NCI-H1417 (cell line): ENCODE results near the gene RNF223.
"Not testable (repeated sequence)": the region's sequence is repeated elsewhere in the genome, so short reads cannot be mapped to it uniquely, and the experiment has no call there.

Experiments
- DNase-seq, 3 experiments: peaks; one replicate each; lab custom pipeline; 2025; lab: John Stamatoyannopoulos, UW

The RNF223 gene

DNA sequence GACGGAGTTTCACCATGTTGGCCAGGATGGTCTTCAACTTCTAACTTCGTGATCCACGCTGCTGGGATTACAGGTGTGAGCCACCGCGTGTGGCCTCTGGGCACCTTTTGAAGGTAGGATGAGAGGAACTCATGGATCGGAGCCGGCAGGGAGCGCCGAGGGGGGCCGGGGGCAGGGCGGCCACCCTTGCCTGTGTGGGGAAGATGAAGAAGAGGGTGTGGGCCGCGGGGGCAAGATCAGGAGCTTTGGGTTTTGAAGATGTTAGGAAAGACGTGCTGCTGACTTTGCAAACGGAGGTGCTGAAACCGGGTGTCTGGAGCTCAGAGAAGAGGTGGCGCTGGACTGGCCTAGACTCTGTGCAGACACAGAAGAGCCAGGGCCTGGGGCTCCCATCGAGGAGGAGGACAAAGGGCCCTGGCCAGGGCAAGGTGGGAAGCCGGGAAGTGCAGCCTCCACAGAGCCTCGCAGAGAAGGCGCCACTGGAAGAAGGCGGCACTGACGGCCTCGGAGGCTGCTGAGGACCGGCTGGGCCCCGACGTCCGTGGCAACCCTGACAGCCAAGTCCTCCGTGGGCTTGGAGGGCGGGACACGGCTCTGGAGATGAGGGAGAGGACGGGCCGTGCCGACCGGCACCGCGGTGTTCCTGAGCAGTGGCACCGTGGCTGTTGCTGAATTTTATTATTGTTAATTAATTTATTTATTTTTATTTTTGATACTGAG lies 13.7 kb downstream of the RNF223 start:
- DNase-seq, result no peak

DNA sequence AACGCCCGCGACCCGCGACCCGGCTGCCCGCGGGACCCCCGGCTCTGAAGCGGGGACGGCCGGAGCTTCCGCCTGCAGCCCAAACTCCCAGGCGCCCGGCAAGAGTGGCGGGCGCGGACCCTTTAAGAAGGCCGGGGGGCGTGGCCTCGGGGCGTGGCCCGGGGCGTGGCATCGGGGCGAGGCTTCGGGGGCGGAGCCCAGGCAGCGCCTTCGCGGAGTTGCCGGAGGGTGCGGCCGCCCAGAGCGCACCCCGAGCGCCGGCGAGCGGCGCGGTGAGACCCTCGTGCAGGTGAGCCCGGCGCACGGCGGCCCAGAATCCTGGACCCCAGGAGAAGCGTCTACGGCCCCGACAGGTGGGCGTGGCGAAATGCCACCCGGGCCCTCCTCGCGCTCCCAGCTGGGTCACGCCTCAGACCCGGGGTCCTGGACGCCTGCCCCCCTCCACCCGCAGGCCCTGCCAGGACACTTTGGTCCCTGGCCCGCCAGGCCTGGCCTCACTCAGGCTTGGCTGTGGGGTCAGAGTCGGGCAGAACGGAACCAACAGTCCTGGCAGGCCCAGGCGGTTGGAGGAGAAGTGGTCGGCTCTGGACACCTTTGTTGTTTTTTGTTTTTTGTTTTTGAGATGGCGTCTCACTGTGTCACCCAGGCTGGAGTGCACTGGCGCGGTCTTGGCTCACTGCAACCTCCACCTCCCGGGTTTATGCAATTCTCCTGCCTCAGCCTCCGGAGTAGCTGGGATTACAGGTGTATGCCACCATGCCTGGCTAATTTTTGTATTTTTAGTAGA lies 14.4 kb downstream of the RNF223 start:
- peak; percentile 78 to 92 (median 85) for DNase-seq

DNA sequence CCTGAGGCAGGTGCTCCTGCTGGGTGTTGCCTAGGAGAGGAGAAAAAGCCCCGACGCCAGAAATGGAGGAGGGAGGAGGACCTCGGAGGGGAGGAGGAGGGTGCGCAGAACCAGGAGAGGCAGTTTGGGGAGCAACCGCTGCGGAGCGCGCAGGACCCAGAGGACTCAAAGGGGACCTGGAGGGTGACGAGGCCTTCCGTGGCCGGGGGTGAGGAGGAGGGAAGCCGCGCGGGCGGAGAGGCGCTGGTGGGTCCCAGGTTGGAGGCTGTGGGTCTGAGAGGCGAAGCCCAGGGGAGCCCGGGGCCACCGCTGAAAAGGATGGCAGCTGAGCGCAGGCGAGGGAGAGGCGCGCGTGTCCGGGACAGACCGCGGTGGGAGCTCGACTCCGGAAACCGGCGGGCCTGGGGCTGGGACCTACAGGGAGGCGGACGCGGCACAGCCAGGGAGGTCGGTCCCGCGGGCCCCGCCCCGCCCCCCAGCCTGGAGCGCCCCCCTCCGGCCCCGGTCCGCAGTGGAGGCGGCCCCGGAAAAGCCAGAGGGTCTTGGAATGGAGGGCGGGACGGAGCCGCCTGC lies 15.1 kb downstream of the RNF223 start:
- peak in 2 of 3 experiments; percentile 41 to 44 for DNase-seq

DNA sequence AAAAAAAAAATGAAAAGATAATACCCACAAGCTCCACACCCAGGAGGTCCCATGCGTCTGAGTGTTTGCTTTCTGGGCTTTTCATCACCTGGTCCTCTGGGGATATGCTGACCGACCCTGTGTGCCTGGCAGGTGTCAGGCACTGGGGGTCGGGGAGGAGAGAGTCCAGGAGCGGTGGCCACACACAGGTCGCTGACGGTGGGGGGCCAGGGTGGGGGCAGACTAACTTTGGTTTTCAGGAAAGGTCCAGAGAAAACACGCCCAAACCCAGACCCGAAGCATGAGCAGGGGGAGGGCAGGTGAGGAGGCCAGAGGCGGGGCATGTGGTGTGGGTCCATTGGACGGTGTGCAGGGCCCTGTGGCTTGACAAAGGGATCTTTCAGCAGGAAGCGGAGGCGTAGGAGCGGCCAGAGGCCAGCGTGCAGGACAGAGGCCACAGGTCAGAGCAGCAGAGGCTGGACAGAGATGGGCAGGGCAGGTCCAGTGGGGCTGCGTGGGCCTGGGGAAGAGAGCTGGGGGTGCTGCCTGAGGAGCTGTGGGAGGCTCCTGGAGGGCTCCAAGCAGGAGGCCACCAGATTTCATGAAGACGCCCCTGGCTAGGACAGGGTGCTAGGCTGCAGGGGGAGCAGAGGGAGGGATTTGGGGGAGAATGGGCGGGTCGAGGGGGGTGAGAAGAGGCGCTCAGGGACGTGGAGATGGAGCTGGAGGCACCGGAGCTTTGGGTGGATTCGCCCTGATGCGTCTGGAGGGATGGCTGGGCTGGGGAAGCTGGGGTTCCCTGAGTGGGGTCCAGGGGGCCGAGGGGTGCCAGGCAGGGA lies 15.8 kb downstream of the RNF223 start:
- peak in 1 of 3 experiments; percentile 34 for DNase-seq

DNA sequence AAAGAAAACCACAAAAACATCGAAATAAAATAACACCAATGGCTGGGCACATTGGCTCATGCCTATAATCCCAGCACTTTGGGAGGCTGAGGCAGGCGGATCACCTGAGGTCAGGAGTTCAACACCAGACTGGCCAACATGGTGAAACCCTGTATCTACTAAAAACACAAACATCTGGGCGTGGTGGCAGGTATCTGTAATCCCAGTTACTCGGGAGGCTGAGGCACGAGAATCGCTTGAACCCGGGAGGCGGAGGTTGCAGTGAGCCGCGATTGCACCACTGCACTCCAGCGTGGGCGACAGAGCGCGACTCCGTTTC lies 16.4 kb downstream of the RNF223 start:
- not testable (repeated sequence) for DNase-seq

DNA sequence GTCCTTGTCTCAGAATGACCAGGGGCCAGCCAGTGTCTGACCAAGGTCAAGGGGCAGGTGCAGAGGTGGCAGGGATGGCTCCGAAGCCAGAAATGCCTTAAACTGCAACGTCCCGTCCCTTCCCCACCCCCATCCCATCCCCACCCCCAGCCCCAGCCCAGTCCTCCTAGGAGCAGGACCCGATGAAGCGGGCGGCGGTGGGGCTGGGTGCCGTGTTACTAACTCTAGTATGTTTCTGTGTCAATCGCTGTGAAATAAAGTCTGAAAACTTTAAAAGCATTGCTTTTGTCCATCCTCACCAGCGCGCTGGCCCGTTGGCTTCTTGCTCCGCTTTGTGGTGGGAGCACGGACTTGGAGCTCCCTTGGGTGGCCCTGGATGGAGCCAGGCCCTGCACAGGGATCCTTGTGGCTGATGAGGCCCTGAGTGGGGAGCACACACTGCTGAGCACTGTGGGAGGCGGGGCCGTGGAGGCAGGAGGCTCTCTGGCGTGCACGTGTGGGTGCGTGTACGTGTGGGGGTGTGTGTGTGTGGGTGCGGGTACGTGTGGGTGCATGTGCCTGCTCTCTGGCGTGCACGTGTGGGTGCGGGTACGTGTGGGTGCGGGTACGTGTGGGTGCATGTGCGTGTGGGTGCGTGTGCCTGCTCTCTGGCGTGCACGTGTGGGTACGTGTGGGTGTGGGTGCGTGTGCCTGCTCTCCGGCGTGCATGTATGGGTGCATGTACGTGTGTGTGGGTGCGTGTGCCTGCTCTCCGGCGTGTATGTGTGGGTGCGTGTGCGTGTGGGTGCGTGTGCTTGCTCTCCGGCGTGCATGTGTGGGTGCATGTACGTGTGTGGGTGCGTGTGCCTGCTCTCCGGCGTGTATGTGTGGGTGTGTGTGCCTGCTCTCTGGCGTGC lies 18.0 kb downstream of the RNF223 start:
- no peak for DNase-seq

DNA sequence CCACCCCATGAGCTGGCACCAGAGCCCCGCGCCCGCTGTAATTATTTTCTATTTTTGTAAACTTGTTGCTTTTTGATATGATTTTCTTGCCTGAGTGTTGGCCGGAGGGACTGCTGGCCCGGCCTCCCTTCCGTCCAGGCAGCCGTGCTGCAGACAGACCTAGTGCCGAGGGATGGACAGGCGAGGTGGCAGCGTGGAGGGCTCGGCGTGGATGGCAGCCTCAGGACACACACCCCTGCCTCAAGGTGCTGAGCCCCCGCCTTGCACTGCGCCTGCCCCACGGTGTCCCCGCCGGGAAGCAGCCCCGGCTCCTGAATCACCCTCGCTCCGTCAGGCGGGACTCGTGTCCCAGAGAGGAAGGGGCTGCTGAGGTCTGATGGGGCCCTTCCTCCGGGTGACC lies 19.1 kb downstream of the RNF223 start:
- no peak for DNase-seq

DNA sequence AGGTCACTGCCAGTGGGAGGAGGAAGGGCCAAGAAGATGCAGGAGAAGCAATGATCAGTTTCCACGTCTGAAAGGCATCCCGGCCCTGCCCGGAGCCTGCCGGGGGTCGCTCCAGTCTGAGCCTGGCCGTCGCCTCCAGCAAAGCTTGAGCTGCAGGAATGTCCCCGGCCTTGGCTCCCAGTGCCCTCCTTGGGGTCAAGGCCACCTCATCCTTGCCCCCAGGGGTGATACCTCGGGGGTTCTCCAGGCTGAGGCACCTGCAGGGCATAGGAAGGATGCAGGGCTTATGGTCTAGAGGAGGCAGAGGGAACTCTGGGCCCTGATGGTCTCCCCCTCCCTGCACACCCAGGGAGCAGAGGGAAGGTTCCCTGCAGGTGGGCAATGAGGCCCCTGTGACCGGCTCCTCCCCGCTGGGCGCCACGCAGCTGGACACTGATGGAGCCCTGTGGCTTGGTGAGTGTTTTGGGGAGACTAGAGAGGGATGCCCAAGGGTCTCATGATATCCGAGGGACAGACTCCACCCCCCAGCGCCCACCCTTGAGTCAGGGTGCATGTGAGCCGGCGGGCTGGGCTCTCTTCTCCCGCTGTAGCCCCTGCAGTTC lies 19.9 kb downstream of the RNF223 start:
- DNase-seq, result no peak

DNA sequence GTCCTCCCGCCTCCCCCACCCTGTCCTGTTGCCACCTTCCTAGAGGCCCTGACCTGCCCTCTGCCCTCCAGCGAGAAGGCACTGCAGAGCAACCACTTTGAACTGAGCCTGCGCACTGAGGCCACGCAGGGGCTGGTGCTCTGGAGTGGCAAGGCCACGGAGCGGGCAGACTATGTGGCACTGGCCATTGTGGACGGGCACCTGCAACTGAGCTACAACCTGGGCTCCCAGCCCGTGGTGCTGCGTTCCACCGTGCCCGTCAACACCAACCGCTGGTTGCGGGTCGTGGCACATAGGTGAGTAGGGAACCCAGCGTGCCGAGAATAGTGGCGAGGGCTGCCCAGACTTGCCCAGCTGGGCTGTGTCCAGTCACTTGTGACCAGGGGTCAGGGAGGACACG lies 20.4 kb downstream of the RNF223 start:
- DNase-seq, result no peak

DNA sequence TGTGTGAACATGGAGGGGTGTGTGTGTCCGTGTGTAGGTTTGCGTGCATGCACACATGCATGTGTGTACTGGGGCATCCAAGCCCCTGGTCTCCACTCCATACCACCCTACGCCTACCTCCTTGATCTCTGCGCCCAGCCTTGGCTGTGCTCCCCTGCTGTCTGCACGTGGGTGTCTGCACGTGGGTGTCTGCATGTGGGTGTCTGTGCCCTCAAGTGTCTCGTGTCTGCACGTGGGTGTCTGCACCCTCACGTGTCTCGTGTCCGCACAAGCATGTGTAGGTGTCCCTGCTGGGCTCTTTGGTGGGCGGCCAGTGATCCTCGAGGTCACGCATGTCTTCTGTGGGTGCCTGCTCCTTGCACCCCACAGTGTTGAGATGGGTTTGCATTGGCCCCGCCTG lies 21.1 kb downstream of the RNF223 start:
- DNase-seq, result no peak

DNA sequence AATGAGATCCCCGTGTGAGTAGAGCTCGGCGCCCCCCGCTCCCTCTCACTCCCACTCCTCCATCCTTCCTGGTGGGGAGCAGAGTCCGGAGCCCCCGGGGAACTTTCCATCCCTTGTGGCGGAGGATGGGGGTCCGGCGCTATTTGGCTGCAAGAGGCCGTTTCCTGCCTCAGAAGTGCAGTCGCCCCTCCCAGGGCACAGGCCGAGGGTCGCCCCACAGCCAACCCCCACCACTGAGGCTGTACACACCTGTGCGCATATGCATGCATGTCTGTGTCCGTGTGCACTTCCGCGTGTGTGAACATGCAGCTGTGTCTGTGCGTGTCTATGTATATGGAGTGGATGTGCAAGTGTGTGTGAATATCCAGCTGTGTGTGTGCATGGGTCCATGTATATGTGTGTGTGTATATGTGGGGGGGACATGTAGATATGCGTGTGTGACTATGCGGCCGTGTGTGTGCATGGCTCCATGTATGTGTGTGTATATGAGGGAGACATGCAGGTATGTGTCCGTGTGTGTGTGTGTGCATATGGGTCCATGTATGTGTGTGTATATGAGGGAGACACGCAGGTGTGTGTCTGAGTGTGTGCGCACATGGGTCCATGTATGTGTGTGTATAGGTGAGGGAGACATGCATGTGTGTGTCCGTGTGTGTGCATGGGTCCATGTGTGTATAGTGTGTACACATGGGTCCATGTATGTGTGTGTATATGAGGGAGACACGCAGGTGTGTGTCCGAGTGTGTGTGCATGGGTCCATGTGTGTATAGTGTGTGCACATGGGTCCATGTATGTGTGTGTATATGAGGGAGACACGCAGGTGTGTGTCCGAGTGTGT lies 21.9 kb downstream of the RNF223 start:
- no peak for DNase-seq

DNA sequence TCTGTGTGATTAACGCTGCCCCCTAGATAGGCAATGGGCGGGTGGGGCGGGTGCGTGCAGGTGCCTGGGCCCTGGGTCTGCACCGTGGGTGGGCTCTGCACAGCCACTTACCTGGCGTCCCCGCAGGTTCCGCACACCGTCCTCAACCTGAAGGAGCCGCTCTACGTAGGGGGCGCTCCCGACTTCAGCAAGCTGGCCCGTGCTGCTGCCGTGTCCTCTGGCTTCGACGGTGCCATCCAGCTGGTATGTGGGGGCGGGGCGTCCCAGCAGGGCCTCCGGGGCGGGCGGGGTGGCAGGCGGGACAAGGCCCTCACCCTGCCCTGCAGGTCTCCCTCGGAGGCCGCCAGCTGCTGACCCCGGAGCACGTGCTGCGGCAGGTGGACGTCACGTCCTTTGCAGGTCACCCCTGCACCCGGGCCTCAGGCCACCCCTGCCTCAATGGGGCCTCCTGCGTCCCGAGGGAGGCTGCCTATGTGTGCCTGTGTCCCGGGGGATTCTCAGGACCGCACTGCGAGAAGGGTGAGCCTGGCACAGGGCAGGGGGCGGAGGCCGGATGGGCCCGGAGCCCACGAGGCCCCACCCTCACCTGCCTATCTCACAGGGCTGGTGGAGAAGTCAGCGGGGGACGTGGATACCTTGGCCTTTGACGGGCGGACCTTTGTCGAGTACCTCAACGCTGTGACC lies 22.8 kb downstream of the RNF223 start:
- DNase-seq, result peak in 2 of 3 experiments; percentile 32 to 53

DNA sequence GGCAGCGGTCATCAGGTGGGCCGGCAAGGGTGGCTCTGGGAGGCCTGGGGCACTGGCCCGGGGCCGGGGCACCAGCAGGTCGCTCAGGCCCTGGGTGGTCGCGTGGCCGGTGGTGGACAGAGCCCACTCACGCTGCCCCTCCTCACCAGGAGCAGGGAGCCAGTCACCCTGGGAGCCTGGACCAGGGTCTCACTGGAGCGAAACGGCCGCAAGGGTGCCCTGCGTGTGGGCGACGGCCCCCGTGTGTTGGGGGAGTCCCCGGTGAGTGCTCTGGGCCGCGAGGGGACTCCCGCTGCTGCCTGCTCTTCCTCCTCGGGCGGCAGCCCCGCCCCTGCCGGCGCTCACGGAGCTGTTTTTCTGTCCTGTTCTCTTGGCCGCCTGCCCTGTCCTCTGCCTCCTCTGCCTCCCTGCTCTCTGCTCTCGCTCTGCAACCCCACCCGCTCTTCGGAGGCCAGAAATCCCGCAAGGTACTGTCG lies 23.5 kb downstream of the RNF223 start:
- DNase-seq, result peak in 1 of 3 experiments; percentile 53

DNA sequence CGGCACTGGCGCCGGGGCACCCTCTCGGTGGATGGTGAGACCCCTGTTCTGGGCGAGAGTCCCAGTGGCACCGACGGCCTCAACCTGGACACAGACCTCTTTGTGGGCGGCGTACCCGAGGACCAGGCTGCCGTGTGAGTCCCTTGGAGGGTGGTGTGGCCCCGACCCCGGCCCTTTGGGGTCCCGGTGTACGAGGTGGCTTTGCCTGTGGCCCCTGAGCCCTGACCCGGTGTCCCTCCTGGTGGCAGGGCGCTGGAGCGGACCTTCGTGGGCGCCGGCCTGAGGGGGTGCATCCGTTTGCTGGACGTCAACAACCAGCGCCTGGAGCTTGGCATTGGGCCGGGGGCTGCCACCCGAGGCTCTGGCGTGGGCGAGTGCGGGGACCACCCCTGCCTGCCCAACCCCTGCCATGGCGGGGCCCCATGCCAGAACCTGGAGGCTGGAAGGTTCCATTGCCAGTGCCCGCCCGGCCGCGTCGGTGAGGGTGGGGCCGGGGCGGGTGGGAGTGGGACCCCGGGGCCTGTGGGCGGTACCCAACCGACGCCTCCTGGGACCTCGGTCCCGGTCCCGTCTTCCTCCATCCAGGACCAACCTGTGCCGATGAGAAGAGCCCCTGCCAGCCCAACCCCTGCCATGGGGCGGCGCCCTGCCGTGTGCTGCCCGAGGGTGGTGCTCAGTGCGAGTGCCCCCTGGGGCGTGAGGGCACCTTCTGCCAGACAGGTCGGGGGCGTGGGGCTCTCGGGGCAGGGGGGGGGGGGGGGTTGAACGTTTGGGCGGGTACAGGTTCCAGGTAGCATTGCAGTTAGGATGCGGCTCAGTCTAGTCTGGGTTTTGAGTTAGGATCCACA lies 24.6 kb downstream of the RNF223 start:
- no peak for DNase-seq

DNA sequence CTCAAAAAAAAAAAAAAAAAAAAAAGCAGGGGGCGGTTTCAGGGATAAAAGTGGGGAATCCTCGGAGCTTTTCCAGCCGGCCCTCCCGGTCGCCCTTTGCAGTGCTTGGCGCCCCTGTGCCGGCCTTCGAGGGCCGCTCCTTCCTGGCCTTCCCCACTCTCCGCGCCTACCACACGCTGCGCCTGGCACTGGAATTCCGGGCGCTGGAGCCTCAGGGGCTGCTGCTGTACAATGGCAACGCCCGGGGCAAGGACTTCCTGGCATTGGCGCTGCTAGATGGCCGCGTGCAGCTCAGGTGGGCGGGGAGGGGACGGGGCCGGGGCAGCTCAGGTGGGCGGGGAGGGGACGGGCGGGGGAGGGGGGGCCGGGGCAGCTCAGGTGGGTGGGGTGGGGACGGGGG lies 25.3 kb downstream of the RNF223 start:
- no peak for DNase-seq

DNA sequence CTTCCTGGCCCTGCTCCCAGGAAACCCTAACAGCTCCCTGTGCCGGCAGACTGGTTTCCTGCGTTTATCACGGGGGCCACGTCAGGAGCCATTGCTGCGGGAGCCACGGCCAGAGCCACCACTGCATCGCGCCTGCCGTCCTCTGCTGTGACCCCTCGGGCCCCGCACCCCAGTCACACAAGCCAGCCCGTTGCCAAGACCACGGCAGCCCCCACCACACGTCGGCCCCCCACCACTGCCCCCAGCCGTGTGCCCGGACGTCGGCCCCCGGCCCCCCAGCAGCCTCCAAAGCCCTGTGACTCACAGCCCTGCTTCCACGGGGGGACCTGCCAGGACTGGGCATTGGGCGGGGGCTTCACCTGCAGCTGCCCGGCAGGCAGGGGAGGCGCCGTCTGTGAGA lies 26.1 kb downstream of the RNF223 start:
- no peak for DNase-seq

DNA sequence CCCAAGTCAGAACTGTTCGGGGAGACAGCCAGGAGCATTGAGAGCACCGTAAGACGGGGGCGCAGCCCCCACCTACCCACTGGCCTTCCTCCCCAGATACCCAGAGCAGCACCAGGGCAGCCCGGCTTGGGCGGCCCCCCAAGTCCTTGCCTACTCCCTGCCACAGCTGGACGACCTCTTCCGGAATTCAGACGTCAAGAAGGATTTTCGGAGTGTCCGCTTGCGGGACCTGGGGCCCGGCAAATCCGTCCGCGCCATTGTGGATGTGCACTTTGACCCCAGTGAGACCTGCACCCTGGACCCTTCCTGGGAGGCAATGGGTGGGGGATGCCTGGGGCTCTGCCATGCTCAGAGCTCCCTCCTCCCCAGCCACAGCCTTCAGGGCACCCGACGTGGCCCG lies 26.7 kb downstream of the RNF223 start:
- no peak for DNase-seq

DNA sequence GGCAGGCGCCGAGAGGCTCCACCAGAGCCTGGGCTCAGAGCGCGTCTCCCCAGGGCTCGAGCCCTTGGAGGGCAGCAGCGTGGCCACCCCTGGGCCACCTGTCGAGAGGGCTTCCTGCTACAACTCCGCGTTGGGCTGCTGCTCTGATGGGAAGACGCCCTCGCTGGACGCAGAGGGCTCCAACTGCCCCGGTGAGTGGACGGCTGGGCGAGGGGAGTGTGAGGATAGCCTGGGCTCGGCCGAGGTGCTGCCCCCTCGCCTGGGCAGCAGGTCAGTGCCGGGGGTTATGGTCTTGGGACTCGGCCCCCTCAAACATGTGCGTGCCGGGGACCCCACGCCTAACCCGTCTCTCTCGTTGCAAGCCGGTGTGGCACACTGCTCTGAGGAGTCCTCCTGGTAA lies 27.3 kb downstream of the RNF223 start:
- no peak for DNase-seq
